ENCODE results near the gene MVB12B.

Gene MVB12B

DNA sequence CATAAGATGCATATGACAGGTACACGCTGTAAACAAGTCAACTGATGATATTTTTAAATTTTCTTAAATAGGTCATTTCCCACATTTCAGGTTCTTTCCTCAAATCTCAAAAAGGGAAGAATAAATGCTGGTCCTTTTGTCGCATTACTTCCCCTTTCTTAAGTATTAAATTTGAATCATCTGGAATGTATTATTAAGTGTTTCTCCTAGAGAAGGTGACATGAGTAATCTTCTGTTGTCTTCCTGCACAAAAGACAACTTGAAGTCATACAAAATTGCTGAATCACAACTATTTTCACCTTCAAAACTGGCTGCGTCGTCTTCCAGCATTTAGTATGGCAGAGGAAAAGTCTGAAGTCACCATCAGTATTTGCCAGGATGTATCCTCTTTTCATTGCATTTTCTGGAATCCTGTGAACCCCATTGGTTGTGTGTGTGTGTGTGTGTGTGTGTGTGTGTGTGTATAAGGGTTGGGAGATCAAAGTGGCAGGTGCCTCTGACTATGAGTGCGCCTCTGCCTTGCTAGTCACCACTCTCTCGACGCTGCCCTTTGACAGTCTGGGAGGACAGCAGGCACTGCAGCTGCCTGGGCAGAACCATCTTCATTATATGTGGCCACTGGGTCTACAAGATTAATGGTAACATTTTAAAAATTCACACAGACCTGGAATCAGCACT is 86.9 kb downstream of the MVB12B start:
- H3K79me2 ChIP-seq (ENCODE audit: insufficient read depth, low read length), result no peaks in the 10 kb centered on the region
- no peaks in the 10 kb centered on the region for H4K20me1 ChIP-seq (ENCODE audit: low read depth, low read length)
- no peaks in the 10 kb centered on the region for H3K9me2 ChIP-seq (replicated peaks; ENCODE audit: insufficient read depth, low read length)
- H3K36me3 ChIP-seq (ENCODE audit: low read length), result no peaks in the 10 kb centered on the region
- no peaks in the 10 kb centered on the region for H3K9me3 ChIP-seq (ENCODE audit: insufficient read depth, low read length)
- no peak for TF ChIP-seq EZH2phosphoT487 (conservative IDR thresholded peaks at IDR 0.05; ENCODE audit: low read length)
- no peak for TF ChIP-seq CTCF (IDR thresholded peaks at IDR 0.05; ENCODE audit: insufficient read depth, low read length, poor library complexity, severe bottlenecking)
- no peak overlapping the region for H3K4me2 ChIP-seq (ENCODE audit: low read depth, low read length, poor library complexity, severe bottlenecking)
- H2AFZ ChIP-seq (ENCODE audit: low read depth, low read length, severe bottlenecking), result no peak overlapping the region
- no peaks in the 10 kb centered on the region for H3K27me3 ChIP-seq (ENCODE audit: low read length)
- no peak overlapping the region for H3K27ac ChIP-seq (ENCODE audit: low read depth, low read length)
- no peak overlapping the region for H3K9ac ChIP-seq (ENCODE audit: low read length)
- H3K4me3 ChIP-seq (ENCODE audit: insufficient read depth, low read length, poor library complexity, severe bottlenecking), result no peak overlapping the region
- no peaks in the 10 kb centered on the region for H3F3A ChIP-seq (ENCODE audit: insufficient read depth)

- Histone ChIP-seq H3K79me2 (ENCODE audit: insufficient read depth, low read length) (no peaks in the 10 kb centered on the region), H3K4me2 (ENCODE audit: low read depth, low read length, poor library complexity, severe bottlenecking) (no peak overlapping the region), H3K9ac (ENCODE audit: low read length) (no peak overlapping the region), H3K4me3 (ENCODE audit: insufficient read depth, low read length, poor library complexity, severe bottlenecking) (no peak overlapping the region), H4K20me1 (ENCODE audit: low read depth, low read length) (no peaks in the 10 kb centered on the region), H3K27me3 (ENCODE audit: low read length) (no peaks in the 10 kb centered on the region), H3K9me2 (replicated peaks; ENCODE audit: insufficient read depth, low read length) (no peaks in the 10 kb centered on the region), H3K27ac (ENCODE audit: low read depth, low read length) (no peak overlapping the region), H3K36me3 (ENCODE audit: low read length) (no peaks in the 10 kb centered on the region), H3F3A (ENCODE audit: insufficient read depth) (no peaks in the 10 kb centered on the region), H3K9me3 (ENCODE audit: insufficient read depth, low read length) (no peaks in the 10 kb centered on the region), H2AFZ (ENCODE audit: low read depth, low read length, severe bottlenecking) (no peak overlapping the region)
- TF ChIP-seq EZH2phosphoT487 (conservative IDR thresholded peaks at IDR 0.05; ENCODE audit: low read length) (no peak), CTCF (IDR thresholded peaks at IDR 0.05; ENCODE audit: insufficient read depth, low read length, poor library complexity, severe bottlenecking) (no peak)
Observed at GRCh38 chr9:126415741-126416370, 89.2 kb downstream of the MVB12B start.

GRCh38 chr9:126417043-126417442 is 90.4 kb downstream of the MVB12B start:
- Histone ChIP-seq H3K9me3 (ENCODE audit: insufficient read depth, low read length) (no peaks in the 10 kb centered on the region), H3K79me2 (ENCODE audit: insufficient read depth, low read length) (no peaks in the 10 kb centered on the region), H4K20me1 (ENCODE audit: low read depth, low read length) (no peaks in the 10 kb centered on the region), H2AFZ (ENCODE audit: low read depth, low read length, severe bottlenecking) (no peak overlapping the region), H3K4me3 (ENCODE audit: insufficient read depth, low read length, poor library complexity, severe bottlenecking) (no peak overlapping the region), H3K27me3 (ENCODE audit: low read length) (no peaks in the 10 kb centered on the region), H3K27ac (ENCODE audit: low read depth, low read length) (no peak overlapping the region), H3K9me2 (replicated peaks; ENCODE audit: insufficient read depth, low read length) (no peaks in the 10 kb centered on the region), H3F3A (ENCODE audit: insufficient read depth) (no peaks in the 10 kb centered on the region), H3K36me3 (ENCODE audit: low read length) (no peaks in the 10 kb centered on the region), H3K9ac (ENCODE audit: low read length) (no peak overlapping the region), H3K4me2 (ENCODE audit: low read depth, low read length, poor library complexity, severe bottlenecking) (no peak overlapping the region)
- no peak for TF ChIP-seq CTCF (IDR thresholded peaks at IDR 0.05; ENCODE audit: insufficient read depth, low read length, poor library complexity, severe bottlenecking)
- no peak for TF ChIP-seq EZH2phosphoT487 (conservative IDR thresholded peaks at IDR 0.05; ENCODE audit: low read length)

All from SU-DHL-6 (cell line).